22Rv1 (cell line): ENCODE data around the gene MKKS.
"Not testable (repeated sequence)": the region's sequence is repeated elsewhere in the genome, so short reads cannot be mapped to it uniquely, and the experiment has no call there.

Experiments used
- CTCF ChIP-seq: fragments of 450-650 bp; IDR thresholded peaks from 2 replicates; pipeline ENCODE4 v1.5.1; 2017; ENCODE audit warnings: mild to moderate bottlenecking
- ZFX ChIP-seq: fragments of 450-650 bp; IDR thresholded peaks from 2 replicates; pipeline ENCODE4 v1.6.1; 2017; ENCODE audit warnings: antibody characterized with exemption, borderline replicate concordance

- not testable (repeated sequence) for TF ChIP-seq CTCF, ZFX
Measured at GRCh38 chr20:10417218-10417617, 16.8 kb downstream of the MKKS start.
